ENCODE measurements around the gene C1orf74.

C1orf74 gene

DNA sequence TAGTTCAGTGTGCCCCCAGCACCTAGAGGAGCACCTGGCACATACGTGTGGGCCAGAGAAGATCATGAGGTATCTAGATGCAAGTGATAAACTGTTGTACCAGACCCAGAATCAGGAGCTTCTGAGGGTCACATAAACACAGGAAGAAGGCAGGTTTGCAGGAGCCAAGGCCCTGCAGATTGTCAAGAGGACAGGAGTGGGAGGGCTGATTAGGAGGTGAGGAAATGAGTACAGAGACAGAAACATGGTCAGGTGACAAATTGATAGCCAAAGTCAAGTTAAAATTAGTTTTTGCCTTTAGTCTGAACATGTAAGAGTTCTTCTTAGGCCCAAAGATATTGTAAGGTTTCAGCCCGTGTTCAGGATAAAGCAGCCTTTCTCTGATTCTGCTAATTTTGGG lies 42.5 kb downstream of the C1orf74 start:
- DNase-seq, result no peak

DNA sequence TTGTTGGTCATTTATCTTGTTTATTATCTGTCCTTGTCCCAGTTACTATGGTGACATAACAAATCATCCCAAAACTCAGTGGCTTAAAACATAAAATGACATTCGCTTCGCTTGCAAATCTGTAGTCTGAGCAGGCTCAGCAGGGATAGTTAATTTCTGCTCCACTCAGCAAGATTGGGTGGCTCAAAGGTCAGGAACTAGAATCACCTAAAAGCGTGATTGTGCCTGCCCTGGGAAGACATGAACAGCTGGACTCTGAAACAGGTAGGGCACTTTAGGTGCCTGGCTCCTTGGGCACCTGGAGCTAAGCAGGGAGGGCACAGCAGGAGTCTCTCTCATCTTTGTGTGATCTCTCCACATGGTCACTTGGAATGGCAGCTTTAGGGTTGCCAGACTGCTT lies 43.2 kb downstream of the C1orf74 start:
- DNase-seq, result no peak

DNA sequence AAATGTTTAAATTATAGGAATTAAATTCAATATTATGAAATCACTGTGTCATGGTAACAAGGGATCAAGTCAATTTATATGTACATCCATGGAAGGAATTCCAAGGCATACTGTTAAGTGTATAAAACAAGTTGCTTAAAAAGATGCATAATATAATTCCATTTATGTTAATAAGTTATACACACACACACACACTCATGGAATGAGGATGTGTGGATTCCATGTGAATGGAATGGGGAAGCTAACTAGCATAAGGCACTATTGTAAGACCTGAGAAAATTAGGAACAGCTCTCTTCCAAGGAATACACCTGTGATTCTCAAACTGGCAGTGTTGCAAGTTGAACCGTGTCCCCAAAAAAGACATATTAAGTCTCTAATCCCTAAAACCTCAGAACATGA lies 46.1 kb downstream of the C1orf74 start:
- no peak for DNase-seq

DNA sequence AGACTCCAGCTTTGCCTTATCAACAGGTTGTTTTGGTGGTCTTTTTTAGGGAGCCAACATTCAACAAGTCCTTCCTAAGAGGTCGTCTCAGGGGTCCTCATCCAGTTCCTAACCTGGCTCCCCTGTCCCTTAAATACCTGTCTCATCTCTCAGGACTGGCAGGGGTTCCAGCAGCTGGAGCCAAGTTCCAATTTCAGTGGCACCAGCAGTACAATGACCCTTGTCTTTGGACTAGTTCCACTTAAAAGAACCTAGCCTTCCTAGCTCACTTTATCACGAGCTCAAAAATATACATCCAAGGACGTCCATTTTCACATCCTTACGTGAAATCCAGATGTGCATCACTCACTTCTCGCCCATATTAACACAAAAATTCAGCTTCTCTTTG lies 47.2 kb downstream of the C1orf74 start:
- no peak for DNase-seq

DNA sequence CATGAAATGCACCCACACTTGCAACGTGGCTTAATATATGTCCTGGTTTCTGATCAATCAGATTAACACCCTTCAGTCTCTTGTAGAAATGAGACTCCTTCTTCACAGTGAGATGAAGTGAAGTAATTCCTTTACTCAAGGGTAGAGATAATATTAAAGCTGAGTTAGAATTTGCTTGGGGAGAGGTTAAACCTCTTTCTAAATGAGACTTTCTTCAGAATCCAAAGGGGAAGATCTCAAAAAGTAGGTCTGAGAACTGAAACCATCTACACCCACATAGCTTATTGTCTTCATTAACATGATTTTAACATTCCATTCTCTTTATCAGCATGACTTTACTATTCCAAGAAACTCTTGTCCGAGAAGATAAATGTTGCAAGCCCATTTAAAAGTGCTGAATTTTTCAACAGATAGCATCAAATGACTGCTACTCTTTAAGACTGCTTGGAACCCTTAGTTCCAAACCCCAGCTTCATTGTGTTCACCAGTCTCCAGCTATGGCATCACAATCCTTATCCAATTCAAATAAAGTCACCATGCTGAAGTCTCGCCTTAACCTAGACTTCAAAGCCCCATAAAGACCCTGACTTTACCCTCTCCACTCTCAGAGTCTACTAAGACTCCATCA lies 47.8 kb downstream of the C1orf74 start:
- DNase-seq, result no peak

DNA sequence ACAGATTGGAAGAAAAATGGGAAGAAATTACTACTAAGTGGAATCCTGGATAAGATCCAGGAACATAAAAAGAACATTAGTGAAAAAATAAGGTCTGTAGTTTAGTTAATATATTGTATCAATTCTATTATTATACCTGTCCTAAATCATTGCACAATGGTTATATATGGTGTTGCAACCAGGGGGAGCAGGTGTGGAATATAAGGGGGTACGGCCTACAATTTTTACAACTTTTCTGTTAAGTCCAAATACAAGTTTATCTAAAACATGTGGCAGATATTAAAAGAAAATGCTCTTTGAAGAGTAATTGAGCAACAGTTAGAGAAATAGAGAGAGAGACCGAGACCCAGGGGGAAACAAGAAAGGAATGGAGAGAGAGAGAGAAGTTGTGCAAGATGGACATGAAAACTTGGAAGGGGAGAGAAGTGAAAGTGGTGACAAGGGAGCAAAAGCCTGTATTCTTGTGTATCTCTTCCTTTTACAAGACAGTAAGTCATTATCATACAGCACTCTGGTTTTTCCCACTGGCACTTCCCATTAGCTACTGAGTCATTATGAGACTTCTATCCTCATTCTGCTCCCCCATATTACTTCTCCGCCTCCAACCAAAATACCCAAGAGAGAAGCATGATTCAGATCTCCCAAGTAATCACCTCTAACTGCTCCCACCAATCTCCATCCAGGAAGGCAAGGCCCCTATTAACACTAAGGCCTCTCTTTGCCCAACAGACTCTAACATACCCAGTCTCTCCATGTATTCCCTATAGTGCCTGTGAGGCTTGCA lies 50.8 kb downstream of the C1orf74 start:
- no peak for DNase-seq

DNA sequence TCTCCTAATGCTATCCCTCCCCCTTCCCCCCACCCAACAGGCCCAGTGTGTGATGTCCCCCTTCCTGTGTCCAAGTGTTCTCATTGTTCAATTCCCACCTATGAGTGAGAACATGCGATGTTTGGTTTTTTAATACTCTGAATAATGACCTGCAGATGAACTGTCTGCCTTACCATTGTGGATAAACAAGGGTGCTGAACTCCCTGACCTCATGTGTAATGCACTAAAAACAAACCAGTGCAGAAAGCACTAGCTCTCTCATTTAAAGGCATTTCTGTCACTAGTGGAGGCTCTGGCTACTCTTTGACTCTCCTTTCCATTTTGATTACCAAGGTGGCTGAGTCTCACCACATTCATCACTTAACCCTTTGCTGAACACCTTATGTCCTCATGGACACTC lies 51.6 kb downstream of the C1orf74 start:
- no peak for DNase-seq

DNA sequence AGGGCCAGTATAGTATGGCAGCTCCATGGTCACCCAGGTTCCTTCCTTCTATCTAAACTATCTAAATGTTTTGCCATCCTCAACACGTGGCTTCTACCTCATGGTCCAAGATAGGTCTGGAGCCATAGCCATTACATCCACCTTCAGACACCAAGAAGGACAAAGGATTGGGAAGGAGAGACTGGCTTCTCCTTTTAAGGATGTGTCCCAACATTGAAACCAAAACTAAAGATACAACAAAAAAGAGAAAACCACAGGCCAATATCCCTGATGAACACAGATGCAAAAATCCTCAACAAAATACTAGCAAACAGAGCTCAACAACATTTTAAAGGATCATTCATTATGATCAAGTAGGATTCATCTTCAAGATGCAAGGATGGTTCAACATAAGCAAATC lies 54.9 kb downstream of the C1orf74 start:
- DNase-seq, result no peak

Measured in activated CD4-positive, alpha-beta T cell treated with anti-CD3 and anti-CD28 coated beads for 48 hours (primary cell).